Raji (cell line): ENCODE data around the gene PTPRG.

Experiments
- POLR2A ChIP-seq: IDR thresholded peaks from 2 replicates; pipeline ENCODE4 v1.6.1; 2011; ENCODE audit warnings: low read depth, low read length, control low read depth; ENCODE audit not compliant: insufficient read depth

The PTPRG gene

DNA sequence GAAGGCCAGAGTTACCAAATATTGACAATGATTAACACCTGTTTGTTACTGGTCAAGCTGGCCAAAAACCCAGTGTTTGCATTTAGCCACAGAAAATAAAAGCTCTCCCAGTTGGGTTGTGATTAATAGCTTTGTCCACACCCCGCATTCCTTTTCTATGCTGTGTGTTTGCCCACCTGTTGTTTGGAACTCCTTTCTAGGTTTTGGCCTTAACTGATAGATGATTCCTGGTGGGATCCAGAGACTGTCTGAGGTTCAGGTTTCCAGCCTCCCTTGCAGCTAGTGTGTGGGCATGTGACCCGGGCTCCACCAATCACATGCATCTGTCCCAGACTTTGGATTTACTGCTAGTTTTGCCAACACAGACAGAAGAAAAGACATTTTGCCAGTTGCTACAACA lies 83.8 kb downstream of the PTPRG start:
- TF ChIP-seq POLR2A = no peak

DNA sequence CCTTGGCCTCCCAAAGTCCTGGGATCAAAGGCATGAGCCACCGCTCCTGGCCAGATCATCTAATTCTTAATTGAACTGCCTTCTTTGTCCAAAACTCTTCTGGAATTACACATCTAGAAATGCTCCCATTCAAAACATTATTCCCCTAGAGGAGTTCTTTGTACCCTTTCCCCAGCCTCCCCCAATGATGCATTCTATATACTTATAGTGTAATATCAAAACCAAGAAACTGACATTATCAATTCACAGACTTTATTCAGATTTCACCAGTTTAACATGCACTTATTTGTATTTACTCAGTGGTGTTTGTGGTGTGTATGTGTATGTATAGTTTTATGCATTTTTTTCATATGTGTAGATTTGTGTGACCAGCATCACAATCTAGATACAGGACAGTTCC lies 85.0 kb downstream of the PTPRG start:
- no peak for TF ChIP-seq POLR2A

DNA sequence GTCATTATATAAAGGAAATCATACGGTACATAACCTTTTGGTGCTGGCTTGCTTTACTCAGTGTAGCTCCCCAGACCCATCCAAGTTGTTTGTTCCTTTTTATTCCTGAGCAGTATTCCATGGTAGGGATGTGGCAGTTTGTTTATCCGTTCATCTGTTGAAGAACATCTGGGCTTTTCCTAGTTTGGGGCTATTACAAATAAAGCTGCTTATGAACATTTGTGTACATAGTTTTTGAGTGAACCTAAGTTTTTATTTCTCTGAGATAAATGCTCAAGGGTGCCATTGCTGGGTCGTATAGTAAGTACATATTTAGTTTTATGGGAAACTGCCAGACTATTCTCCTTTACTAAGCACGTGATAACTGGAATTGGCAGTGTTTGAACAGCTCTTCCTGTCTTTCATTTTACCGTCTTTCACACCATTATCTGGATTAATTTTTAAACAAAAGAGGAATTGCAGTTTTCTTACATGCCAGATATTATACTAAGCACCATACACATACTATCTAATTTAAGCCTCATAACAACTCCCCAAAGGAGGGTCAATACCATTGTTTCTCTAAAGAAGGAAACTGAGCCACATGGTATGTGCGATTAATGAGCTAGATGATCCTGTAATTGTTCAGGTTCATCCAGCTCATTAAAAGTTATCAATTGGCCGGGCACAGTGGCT lies 85.6 kb downstream of the PTPRG start:
- TF ChIP-seq POLR2A = no peak

DNA sequence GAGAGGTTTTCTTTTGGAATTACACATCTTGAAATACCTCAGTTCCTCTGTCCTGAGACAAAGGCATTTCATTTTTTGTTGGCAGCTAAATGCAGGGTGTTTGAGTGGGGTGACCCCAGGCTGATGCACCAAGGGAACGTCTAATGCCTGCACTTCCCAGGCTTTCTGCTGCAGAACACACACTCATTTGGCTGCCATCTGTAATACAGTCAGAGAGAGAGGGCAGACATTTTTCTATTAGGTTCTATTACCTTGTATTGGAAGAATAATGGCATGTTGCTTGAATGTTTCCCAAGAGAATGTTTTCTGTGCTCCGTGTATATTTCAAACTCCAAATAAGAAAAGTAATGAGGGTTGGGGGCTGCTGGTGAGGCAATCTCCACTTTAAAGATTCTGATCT lies 87.1 kb downstream of the PTPRG start:
- no peak for TF ChIP-seq POLR2A

DNA sequence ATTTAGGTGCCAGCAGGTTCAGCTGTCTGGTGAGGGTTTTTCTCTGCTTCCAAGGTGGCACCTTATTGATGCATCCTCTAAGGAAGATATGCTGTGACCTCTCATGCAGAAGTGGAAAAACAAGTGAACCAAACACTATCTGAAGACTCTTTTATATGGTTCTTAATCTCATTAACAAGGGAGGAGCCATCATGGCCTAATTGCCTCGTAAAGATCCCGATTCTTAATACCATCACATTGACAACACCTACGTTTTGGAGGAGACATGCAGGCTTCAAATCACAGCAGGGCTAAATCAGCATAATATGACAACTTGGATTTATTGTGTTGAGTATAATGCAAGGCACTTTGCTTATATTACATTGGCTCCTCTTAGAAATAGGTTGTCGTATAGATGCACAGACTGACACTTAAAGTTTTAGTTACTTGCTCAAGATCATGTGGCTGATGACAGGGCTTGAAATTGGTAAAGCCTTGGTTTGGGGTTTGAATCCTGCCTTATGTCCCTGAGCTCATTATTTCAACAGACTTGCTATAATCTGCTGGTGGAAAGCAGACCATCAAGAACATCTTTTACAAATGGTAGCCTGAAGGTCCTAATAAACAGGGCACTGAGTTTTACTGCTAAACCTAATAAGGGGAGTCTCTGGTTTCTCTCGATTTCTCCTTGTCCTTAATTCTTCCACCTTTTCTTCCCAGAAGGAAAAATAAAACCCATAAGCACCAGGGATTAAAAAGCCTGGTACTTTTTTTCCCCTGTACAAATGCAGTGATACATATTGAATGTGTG lies 88.2 kb downstream of the PTPRG start:
- TF ChIP-seq POLR2A = no peak

DNA sequence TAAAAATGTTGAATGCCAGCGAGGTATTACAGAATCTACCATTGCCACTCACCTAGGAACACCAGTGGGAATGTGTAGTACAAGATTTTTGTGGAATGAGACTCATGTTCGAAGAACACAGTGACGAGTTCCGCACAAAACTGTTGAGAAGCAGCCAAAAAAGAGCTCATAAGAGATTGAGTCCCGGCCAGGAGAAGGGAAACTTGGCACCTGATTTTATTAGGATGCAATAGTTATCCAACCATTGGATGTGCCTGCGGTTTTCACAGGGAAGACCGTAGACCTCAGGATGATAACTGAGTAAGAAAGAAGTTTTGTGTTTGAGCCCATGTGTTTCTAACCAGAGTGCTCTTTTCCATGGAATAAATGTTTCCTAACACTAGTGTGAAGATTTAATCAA lies 88.9 kb downstream of the PTPRG start:
- no peak for TF ChIP-seq POLR2A

DNA sequence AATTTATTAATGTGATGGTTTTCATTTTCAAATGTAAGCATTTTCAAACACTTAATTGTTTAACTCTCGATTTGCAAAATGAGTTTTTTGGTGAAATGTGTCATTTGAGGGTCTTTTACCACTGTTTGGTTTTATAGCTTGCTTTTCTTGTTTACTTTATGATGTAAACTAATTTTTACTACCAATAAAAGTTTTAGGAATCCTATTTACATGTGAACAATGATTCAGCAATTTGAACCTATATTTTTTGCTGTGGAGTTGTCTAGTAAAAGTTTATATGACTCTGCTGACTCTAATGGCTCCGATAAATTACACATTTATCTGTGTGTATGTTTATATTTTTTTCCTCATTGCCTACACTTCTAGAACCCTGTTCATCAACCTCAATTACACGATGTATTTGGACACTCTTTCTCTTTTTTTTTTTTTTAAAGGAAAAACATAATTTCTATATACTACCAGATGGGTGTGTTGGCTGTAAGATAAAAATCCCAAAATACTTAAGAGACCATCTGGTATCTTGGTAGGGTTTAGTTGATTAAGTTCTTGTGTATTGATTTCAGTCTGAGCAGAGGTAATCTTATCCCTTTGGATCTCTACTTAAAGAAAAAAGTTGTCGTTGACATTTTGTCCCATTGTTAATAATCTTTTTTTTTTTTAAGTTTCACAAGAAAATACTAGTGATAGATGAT lies 89.5 kb downstream of the PTPRG start:
- TF ChIP-seq POLR2A = no peak

DNA sequence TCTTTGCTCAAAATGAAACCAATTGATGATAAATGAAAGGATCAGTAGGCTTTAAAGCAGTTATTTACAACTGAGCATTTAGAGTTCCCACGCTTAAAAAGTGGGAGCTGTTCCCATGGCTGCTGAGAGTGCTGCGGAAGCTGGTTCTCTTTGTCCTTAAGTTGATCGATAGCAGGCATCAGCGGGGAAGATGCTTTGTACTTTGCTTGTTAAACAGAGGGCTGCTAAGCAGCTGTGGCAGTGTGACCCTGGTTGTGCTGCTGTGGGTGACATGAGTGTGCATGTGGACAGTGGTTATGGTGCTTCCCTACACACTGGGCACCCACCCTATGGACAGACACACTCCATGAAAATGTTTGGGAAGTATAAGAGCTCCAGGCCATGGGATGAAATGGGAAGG lies 96.3 kb downstream of the PTPRG start:
- TF ChIP-seq POLR2A = no peak

DNA sequence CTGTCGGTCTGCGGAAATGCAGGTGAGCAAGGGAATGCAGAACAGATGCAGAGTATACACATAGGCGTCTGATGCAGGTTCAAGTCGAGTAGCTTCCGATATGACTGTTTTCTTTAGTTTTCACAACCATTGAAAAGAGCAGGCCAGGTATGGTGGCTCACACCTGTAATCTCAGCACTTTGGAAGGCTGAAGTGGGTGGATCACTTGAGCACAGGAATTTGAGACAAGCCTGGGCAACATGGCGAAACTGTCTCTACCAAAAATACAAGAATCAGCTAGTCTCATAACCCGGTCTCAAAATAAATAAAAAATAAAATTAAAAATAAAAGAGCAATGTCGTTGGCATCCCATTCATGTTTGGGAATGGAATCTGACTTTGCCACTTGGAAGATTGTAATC lies 101.5 kb downstream of the PTPRG start:
- no peak for TF ChIP-seq POLR2A

DNA sequence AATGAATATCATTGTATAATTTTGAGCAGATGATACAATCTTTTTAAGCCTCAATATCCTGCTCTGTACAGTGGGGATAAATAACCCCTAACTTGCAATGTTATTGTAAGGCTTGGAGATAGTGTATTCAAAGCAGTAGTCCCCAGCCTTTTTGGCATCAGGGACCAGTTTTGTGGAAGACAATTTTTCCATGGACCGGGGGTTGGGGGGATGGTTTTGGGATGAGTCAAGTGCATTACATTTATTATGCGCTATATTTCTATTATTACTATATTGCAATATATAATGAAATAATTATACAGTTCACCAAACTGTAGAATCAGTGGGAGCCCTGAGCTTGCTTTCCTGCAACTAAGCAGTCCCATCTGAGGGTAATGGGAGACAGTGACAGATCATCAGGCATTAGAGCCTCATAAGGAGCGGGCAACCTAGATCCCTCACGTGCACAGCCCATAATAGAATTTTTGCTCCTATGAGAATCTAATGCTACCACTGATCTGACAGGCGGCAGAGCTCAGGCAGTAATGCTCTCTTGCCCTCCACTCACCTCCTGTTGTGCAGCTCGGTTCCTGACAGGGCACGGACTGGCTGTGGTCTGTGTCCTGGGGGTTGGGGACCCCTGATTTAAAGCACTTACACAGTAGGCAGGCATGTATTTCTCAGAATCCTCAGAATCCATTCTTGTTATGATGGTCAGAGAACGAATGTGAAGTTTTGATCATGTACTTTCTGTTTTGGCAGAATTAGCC lies 102.2 kb downstream of the PTPRG start:
- no peak for TF ChIP-seq POLR2A

DNA sequence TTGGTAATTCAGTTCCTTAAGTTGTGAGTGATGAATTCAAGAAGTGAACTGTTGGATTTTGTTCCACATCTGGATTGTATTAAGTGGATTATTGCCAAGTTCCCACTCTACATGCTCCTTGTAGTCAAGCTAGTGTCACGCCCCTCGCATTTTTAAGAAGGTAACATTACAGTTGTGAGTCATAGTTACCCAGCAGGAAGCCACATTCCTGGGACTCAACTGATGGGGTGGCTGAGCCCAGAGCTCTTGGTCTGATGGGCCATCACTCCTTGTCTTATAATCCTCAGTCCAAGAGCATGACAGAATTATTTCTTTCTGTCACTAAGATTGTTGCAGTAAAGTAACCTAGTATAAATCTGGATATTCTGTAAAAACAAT lies 102.7 kb downstream of the PTPRG start:
- no peak for TF ChIP-seq POLR2A

DNA sequence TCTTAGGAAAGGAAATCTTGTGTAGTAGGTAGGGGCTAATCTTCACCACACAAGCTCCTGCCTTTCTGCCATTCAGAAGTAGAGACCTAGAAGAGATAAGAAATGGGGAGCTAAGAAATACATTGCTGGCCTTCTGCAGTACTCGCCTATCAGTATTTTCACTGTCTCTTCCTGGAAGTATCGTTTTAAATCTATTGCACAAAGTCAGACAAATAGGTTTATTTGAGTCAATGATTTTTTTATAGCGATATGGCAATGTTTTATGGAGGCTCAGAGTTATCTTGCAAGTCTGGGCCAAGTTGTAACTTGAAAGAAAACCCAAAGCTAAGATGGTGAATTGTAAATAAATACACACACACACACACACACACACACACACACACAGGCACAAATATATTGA lies 103.8 kb downstream of the PTPRG start:
- no peak for TF ChIP-seq POLR2A

DNA sequence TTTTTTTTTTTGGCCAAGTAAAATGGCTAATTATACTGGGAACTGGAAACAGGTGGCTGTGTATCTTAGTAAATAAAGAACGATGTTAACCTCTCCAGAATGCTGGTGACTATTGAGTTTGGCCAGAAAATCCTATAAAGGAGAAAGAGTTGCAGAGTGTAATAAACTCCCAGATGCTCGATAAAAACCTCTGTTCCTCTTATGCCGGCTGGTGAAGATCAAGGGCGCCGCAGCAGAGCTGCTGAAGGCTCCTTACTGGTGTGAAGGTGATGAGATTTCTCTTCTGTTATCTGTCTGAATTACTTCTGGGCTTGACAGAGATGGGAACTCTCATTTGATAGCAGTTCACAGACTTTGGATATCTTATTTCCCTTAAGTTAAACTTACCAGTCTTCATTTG lies 104.6 kb downstream of the PTPRG start:
- TF ChIP-seq POLR2A = no peak

DNA sequence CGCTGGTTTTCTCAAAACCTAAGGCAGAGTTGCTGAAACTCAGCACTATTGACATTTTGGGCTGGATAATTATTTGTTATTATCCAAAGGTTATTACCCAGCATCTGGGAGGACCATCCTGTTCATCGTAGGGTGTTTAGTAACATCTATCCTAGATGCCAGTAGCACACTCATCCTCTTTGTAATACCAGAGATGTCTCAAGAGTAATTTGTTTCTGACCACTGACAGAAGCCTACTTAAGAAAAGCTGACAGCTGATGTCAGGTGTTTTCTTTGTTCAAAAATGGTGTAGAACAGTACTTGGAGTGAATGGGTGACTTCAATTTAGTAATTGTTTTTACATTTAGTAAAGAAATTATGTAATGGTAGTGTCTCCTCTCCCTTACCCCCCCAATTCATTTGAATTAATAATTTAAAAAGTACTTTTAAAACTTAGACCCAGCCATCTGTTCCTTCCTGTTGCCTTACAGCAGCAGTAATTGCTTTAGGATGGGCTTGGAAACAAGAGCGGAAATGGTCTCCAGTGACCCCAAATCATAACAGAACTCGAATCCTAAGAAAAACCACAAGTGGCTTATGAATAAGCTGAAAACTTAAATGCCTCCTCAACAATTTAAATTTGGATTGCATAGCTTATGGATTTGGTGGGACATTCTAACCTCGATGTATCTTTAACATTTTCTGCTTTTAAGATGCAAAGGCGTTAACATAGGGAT lies 105.4 kb downstream of the PTPRG start:
- TF ChIP-seq POLR2A = no peak

DNA sequence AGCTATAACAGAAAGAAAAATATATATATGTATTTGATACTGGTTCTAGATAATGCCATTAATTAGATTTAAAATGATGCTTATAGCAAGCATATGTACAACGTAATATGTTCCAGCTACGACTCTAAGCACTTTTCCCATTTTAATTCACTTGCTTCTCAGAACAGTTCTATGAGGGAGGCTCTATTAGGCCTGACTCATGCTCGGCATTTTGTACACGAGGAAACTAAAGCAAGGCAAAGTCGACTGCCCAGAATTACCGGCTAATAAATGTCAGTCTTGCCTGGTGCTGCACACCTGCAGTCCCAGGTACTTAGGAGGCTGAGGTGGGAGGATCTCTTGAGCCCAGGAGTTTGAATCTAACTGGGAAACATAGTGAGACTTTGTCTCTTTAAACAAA lies 106.0 kb downstream of the PTPRG start:
- TF ChIP-seq POLR2A = no peak

DNA sequence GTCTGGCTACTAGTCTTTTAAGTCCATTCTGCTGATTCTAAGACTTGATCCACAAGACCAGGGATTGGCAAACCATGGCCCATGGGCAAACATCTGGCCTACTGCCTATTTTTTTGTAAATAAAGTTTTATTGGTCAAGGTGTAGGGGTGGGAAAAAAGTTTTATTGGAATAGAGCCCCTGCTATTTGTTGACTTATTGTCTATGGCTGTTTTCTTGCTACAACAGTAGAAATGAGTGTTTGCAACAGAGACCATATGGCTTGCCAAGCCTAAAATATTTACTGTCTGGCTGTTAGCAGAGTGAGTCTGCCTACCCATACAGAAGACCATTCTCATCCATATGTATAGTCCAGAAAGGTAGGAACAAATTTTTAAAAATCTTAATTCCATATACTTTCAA lies 106.4 kb downstream of the PTPRG start:
- TF ChIP-seq POLR2A = no peak
